ENCODE measurements around the gene SPACA4.

Gene SPACA4

GRCh38 chr19:48634424-48635262, 28.1 kb downstream of the SPACA4 start:
- peak; percentile 78 to 81 for DNase-seq (ENCODE audit: low read depth in 2 of 2)

- peak in 1 of 2 donors; percentile 62 for DNase-seq (ENCODE audit: low read depth in 2 of 2)
These were observed 28.9 kb downstream of the SPACA4 start for GRCh38 chr19:48635263-48635965.

GRCh38 chr19:48635966-48636858, 29.7 kb downstream of the SPACA4 start:
- DNase-seq (ENCODE audit: low read depth in 2 of 2), result no peak

- no peak for DNase-seq (ENCODE audit: low read depth in 2 of 2)
These were observed 30.4 kb downstream of the SPACA4 start, which contains the start of gene DBP for GRCh38 chr19:48636859-48637448. DBP (minus strand) TSS chr19:48637379; CDS start chr19:48636994, 385 bp downstream.

GRCh38 chr19:48637449-48637947, 31.0 kb downstream of the SPACA4 start:
- DNase-seq (ENCODE audit: low read depth in 2 of 2), result peak; percentile 98 to 99

GRCh38 chr19:48637948-48638830, 31.6 kb downstream of the SPACA4 start:
- peak in 1 of 2 donors; percentile 58 for DNase-seq (ENCODE audit: low read depth in 2 of 2)

GRCh38 chr19:48638831-48639381, 32.4 kb downstream of the SPACA4 start:
- DNase-seq (ENCODE audit: low read depth in 2 of 2), result no peak

GRCh38 chr19:48639483-48640375, 33.2 kb downstream of the SPACA4 start:
- DNase-seq (ENCODE audit: low read depth in 2 of 2), result no peak

GRCh38 chr19:48641850-48642249, 35.3 kb downstream of the SPACA4 start:
- no peak for DNase-seq (ENCODE audit: low read depth in 2 of 2)

- no peak for DNase-seq (ENCODE audit: low read depth in 2 of 2)
These were observed 36.3 kb downstream of the SPACA4 start for GRCh38 chr19:48642862-48643261.

GRCh38 chr19:48644355-48644754, 37.8 kb downstream of the SPACA4 start:
- DNase-seq (ENCODE audit: low read depth in 2 of 2), result no peak

GRCh38 chr19:48644839-48645619, 38.5 kb downstream of the SPACA4 start:
- DNase-seq (ENCODE audit: low read depth in 2 of 2), result peak; percentile 30 to 51

- no peak for DNase-seq (ENCODE audit: low read depth in 2 of 2)
These were observed 39.1 kb downstream of the SPACA4 start for GRCh38 chr19:48645620-48646000.

- DNase-seq (ENCODE audit: low read depth in 2 of 2), result peak; percentile 79 to 80
These were observed 39.6 kb downstream of the SPACA4 start, which contains the start of gene CA11 for GRCh38 chr19:48646001-48646721. CA11 (minus strand) TSS chr19:48646187; CDS start chr19:48645632, 555 bp downstream.

GRCh38 chr19:48646722-48647216, 40.2 kb downstream of the SPACA4 start:
- no peak for DNase-seq (ENCODE audit: low read depth in 2 of 2)

GRCh38 chr19:48648134-48648533, 41.6 kb downstream of the SPACA4 start:
- DNase-seq (ENCODE audit: low read depth in 2 of 2), result no peak
